ENCODE results near the gene RAPGEF2.
"Not testable (repeated sequence)": the region's sequence is repeated elsewhere in the genome, so short reads cannot be mapped to it uniquely, and the experiment has no call there.

GRCh38 chr4:159116098-159116497, 13.2 kb downstream of the RAPGEF2 start:
- not testable (repeated sequence) for TF ChIP-seq EZH2 (IDR thresholded peaks at IDR 0.05; ENCODE audit: borderline replicate concordance)
- TF ChIP-seq, protein P1, sequence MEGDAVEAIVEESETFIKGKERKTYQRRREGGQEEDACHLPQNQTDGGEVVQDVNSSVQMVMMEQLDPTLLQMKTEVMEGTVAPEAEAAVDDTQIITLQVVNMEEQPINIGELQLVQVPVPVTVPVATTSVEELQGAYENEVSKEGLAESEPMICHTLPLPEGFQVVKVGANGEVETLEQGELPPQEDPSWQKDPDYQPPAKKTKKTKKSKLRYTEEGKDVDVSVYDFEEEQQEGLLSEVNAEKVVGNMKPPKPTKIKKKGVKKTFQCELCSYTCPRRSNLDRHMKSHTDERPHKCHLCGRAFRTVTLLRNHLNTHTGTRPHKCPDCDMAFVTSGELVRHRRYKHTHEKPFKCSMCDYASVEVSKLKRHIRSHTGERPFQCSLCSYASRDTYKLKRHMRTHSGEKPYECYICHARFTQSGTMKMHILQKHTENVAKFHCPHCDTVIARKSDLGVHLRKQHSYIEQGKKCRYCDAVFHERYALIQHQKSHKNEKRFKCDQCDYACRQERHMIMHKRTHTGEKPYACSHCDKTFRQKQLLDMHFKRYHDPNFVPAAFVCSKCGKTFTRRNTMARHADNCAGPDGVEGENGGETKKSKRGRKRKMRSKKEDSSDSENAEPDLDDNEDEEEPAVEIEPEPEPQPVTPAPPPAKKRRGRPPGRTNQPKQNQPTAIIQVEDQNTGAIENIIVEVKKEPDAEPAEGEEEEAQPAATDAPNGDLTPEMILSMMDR (IDR thresholded peaks at IDR 0.05; ENCODE audit: poor library complexity): not testable (repeated sequence)

Measured in hepatocyte (in vitro differentiated cells).